Measurements from ENCODE around the gene UGT1A8.

DNA sequence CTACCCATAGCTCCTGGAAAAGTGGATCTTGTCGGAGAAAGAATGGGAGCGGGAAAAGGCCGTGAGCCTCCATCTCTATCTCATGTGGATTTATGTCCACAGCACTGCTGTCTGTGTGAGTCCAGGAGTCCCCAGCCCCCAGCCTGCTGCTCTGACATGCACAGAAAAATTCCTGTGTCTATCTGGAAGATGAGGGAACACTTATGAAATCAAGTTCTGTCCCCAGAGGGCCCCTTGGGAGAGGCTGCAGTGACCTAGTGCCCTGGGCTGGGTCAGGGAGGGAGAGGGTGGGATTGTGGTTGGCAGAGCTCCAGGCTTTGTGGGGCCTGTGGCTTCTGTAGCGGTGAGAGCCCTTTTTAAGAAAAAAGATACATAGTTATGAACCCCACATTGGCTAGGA, 199.3 kb downstream of the UGT1A8 start:
- no peak for TF ChIP-seq CTCF (IDR thresholded peaks at IDR 0.05 in 8 of 11, conservative IDR thresholded peaks at IDR 0.05 in 3 of 11)
- no peak for TF ChIP-seq POLR2A (IDR thresholded peaks at IDR 0.05)
- TF ChIP-seq POLR2AphosphoS5 (IDR thresholded peaks at IDR 0.05): no peak

All from spleen (tissue), 7 donors.